HCT116 (cell line): Measurements from ENCODE around the gene TMEM132A.

Experiments used
- CTCF ChIP-seq, 3 experiments: fragments of 200-600 bp in 1 of 3; sonication (generic) in 1 of 3; IDR thresholded peaks in 2 of 3; conservative IDR thresholded peaks in 1 of 3; 2 replicates each; pipeline ENCODE4 v1.5.1; 2012 to 2017; ENCODE audit warnings: low read depth in 2 of 3, low read length in 2 of 3, antibody characterized with exemption in 1 of 3, borderline replicate concordance in 1 of 3, control low read depth in 1 of 3, mild to moderate bottlenecking in 1 of 3, mixed read lengths in 1 of 3, mixed run types in 1 of 3, moderate library complexity in 1 of 3; ENCODE audit not compliant: insufficient read depth in 1 of 3
- EZH2 ChIP-seq: fragments of 200-600 bp; sonication (generic); IDR thresholded peaks from 2 replicates; pipeline ENCODE4 v1.6.1; 2017; ENCODE audit warnings: antibody characterized with exemption, mixed run types

GRCh38 chr11:60950024-60950423, 25.8 kb downstream of the TMEM132A start:
- TF ChIP-seq CTCF (IDR thresholded peaks at IDR 0.05 in 2 of 3, conservative IDR thresholded peaks at IDR 0.05 in 1 of 3; ENCODE audit: borderline replicate concordance in 1 of 3, insufficient read depth in 1 of 3, low read depth in 2 of 3, low read length in 2 of 3): no peak
- no peak for TF ChIP-seq EZH2
